GM12864 (cell line): ENCODE measurements around the gene SLCO1B1.
"Not testable (repeated sequence)": the region's sequence is repeated elsewhere in the genome, so short reads cannot be mapped to it uniquely, and the experiment has no call there.

ENCODE experiments used
- DNase-seq: peaks from one replicate; pipeline ENCODE4 v3.0.0-alpha.2; 2011; ENCODE audit warnings: low read depth
- H3K4me3 ChIP-seq: 2 replicates; pipeline ENCODE4 v1.5.1; 2011; ENCODE audit warnings: mild to moderate bottlenecking, low read depth, low read length, control low read depth
- CTCF ChIP-seq: IDR thresholded peaks from 2 replicates; pipeline ENCODE4 v1.5.1; 2011; ENCODE audit warnings: low read depth, mild to moderate bottlenecking, moderate library complexity, low read length, control low read depth, inconsistent platforms; ENCODE audit errors: missing control alignments

SLCO1B1 gene

DNA sequence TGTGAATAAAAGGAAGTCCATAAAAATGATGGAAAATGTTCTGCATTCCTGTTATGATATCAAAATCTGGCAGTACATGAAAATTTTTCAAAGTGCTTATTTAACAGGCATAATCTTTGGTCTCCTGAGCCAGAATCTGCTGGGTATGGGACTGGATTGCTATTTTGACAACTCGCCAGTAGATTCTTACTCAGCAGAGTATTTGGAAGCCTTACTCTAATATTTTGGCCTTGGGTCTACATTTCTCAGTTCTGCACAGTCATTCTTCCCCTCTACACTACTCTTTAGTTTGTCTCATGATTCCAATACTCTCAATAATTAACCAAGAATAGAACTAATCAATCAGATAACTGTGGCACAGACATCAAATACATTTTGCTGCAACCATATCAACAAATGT lies 1.1 kb upstream of the SLCO1B1 start:
- no peak overlapping the region for H3K4me3 ChIP-seq
- no peak for DNase-seq
- no peak for TF ChIP-seq CTCF

GRCh38 chr12:21137318-21137999 lies 6.5 kb downstream of the SLCO1B1 start:
- H3K4me3 ChIP-seq, DNase-seq: not testable (repeated sequence)

- TF ChIP-seq CTCF: no peak
- no peak for DNase-seq
- no peak overlapping the region for H3K4me3 ChIP-seq
These were observed 7.0 kb downstream of the SLCO1B1 start for GRCh38 chr12:21138016-21138415.

GRCh38 chr12:21144309-21144708 lies 13.3 kb downstream of the SLCO1B1 start:
- H3K4me3 ChIP-seq: no peak overlapping the region
- DNase-seq: no peak
- no peak for TF ChIP-seq CTCF

GRCh38 chr12:21149861-21150260 lies 18.9 kb downstream of the SLCO1B1 start:
- H3K4me3 ChIP-seq, DNase-seq: not testable (repeated sequence)

GRCh38 chr12:21151184-21151583 lies 20.2 kb downstream of the SLCO1B1 start:
- H3K4me3 ChIP-seq: no peak overlapping the region
- TF ChIP-seq CTCF: no peak
- no peak for DNase-seq

GRCh38 chr12:21155522-21156351 lies 24.7 kb downstream of the SLCO1B1 start:
- TF ChIP-seq CTCF: no peak
- no peak overlapping the region for H3K4me3 ChIP-seq
- no peak for DNase-seq

DNA sequence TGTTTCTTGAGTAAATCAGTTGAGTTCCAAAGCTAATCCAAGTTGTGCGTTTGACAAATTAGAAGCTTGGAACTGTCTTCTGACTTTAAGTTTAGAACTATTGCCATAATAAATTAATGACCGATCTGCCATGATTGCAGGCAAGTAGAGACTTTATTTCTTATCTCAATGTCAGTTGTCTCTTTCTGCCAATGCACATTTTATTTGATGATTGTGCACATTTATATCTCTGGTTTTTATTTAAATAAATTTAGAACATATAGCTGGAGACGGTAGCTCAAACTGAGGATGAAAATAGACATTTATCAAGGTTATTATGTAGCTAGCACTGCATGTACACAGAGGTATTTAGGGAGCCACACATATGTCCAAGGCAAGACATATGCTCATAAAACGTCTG lies 34.1 kb downstream of the SLCO1B1 start:
- H3K4me3 ChIP-seq: no peak overlapping the region
- no peak for TF ChIP-seq CTCF
- no peak for DNase-seq
